B cell (primary cell): Measurements from ENCODE around the gene TTLL11. TPM values are rescaled to one million over a fixed set of nuclear protein-coding genes. Genes with fewer than 3 reads are reported as not detected.
A peak's percentile ranks its signal among the peaks of the same experiment; 100 is the strongest.

ENCODE experiments used
- ATAC-seq: fragments of 200-7000 bp; cut with Tn5 transposase; one replicate; pipeline ENCODE4 v1.10.0; 2021; ENCODE audit warnings: low read depth, mild to moderate bottlenecking, moderate number of reproducible peaks, moderate library complexity
- CTCF ChIA-PET: fragments of 350-600 bp; sonication (Branson Sonifier 250); formaldehyde crosslinking; loops from one replicate; lab custom pipeline; 2021; ENCODE audit warnings: antibody characterized with exemption, inconsistent platforms; lab: Charles Lee
- POLR2A ChIA-PET: fragments of 350-600 bp; sonication (Branson Sonifier 250); formaldehyde crosslinking; loops from one replicate; lab custom pipeline; 2021; ENCODE audit warnings: antibody characterized with exemption; lab: Charles Lee
- DNase-seq: peaks from one replicate; pipeline ENCODE4 v3.0.0; 2013
- H2AFZ ChIP-seq: 2 replicates; pipeline ENCODE4 v1.6.1; 2012; ENCODE audit warnings: mild to moderate bottlenecking, low read depth, low read length; ENCODE audit not compliant: insufficient read depth, poor library complexity, severe bottlenecking
- H3K27ac ChIP-seq, 2 donors: 1 replicate in 1 of 2; 2 replicates in 1 of 2; pipeline ENCODE4 v1.5.1; 2012 to 2013; ENCODE audit warnings: low read length in 2 of 2, mild to moderate bottlenecking in 2 of 2, moderate library complexity in 1 of 2
- H3K27me3 ChIP-seq, 4 experiments: fragments of 200-600 bp in 1 of 4; sonication (generic) in 1 of 4; replicated peaks in 1 of 4; 1 replicate in 2 of 4; 2 replicates in 2 of 4; pipeline versions ENCODE4 v1.6.1 to v1.7.0; 2013 to 2016; ENCODE audit warnings: low read length in 3 of 4, mild to moderate bottlenecking in 2 of 4, mixed read lengths in 1 of 4, moderate library complexity in 1 of 4; ENCODE audit not compliant: insufficient read depth in 4 of 4, control insufficient read depth in 3 of 4; ENCODE audit errors: control extremely low read depth in 1 of 4
- H3K36me3 ChIP-seq, 2 experiments: replicated peaks in 1 of 2; 1 replicate in 1 of 2; 2 replicates in 1 of 2; pipeline versions ENCODE4 v1.6.1 to v1.7.1; 2013; ENCODE audit warnings: low read length in 1 of 2; ENCODE audit not compliant: insufficient read depth in 2 of 2, control insufficient read depth in 1 of 2; ENCODE audit errors: control extremely low read depth in 1 of 2, extremely low read depth in 1 of 2
- H3K4me1 ChIP-seq, 2 donors: fragments of 200-600 bp in 1 of 2; sonication (generic) in 1 of 2; 1 replicate in 1 of 2; 2 replicates in 1 of 2; pipeline versions ENCODE4 v1.5.1 to v1.6.1; 2013 to 2017; ENCODE audit warnings: low read length in 2 of 2; ENCODE audit not compliant: control insufficient read depth in 2 of 2, insufficient read depth in 2 of 2
- H3K4me2 ChIP-seq: replicated peaks from 2 replicates; pipeline ENCODE3; 2012; ENCODE audit warnings: mild to moderate bottlenecking, low read depth, low read length; ENCODE audit not compliant: poor library complexity, severe bottlenecking
- H3K4me3 ChIP-seq, 5 experiments: fragments of 200-600 bp in 1 of 5; sonication (generic) in 1 of 5; 1 replicate in 3 of 5; 2 replicates in 2 of 5; pipeline versions ENCODE4 v1.5.1 to v1.7.0; 2011 to 2016; ENCODE audit warnings: low read length in 4 of 5, mild to moderate bottlenecking in 4 of 5, low read depth in 2 of 5, control low read depth in 1 of 5, moderate library complexity in 1 of 5; ENCODE audit not compliant: insufficient read depth in 1 of 5; ENCODE audit errors: control extremely low read depth in 1 of 5, extremely low read depth in 1 of 5
- H3K79me2 ChIP-seq: fragments of 200-600 bp; sonication (generic); one replicate; pipeline ENCODE4 v1.6.0; 2016; ENCODE audit warnings: low read length; ENCODE audit not compliant: control insufficient read depth, insufficient read depth
- H3K9ac ChIP-seq: fragments of 200-600 bp; sonication (generic); 2 replicates; pipeline ENCODE4 v1.6.1; 2017; ENCODE audit warnings: mild to moderate bottlenecking, low read length, moderate library complexity
- H3K9me3 ChIP-seq, 3 donors: one replicate each; pipeline versions ENCODE4 v1.6.1 to v1.7.1; 2013; ENCODE audit warnings: low read length in 2 of 3; ENCODE audit not compliant: control insufficient read depth in 2 of 3, insufficient read depth in 1 of 3; ENCODE audit errors: control extremely low read depth in 1 of 3
- H4K20me1 ChIP-seq: 2 replicates; pipeline ENCODE4 v1.6.0; 2012; ENCODE audit warnings: mild to moderate bottlenecking, low read length; ENCODE audit not compliant: insufficient read depth, control insufficient read depth, poor library complexity, severe bottlenecking
- H3K27ac Mint-ChIP-seq: one replicate; pipeline ENCODE4 v1.8.0; 2021; ENCODE audit warnings: mixed read lengths
- H3K27me3 Mint-ChIP-seq: one replicate; pipeline ENCODE4 v1.8.0; 2021; ENCODE audit warnings: mixed read lengths
- H3K4me1 Mint-ChIP-seq: one replicate; pipeline ENCODE4 v1.8.0; 2021; ENCODE audit warnings: mixed read lengths
- H3K4me3 Mint-ChIP-seq: one replicate; pipeline ENCODE4 v1.8.0; 2021; ENCODE audit warnings: mixed read lengths
- H3K9me3 Mint-ChIP-seq: one replicate; pipeline ENCODE4 v1.8.0; 2022; ENCODE audit warnings: mixed read lengths; ENCODE audit not compliant: insufficient read depth
- CTCF ChIP-seq: fragments of 200-600 bp; IDR thresholded peaks from one replicate; pipeline ENCODE4 v1.8.0; 2022; ENCODE audit warnings: antibody characterized with exemption, mild to moderate bottlenecking
- EZH2 ChIP-seq: IDR thresholded peaks from 2 replicates; pipeline ENCODE4 v1.6.1; 2012; ENCODE audit warnings: borderline replicate concordance, low read depth, mild to moderate bottlenecking, moderate library complexity, low read length; ENCODE audit not compliant: insufficient read depth, poor library complexity, severe bottlenecking
- WGBS: methylation state at CpG from one replicate; pipeline ENCODE4 v1.1.5; 2013; ENCODE audit warnings: missing lambda C conversion rate; ENCODE audit not compliant: insufficient coverage; 5-methylcytosine and 5-hydroxymethylcytosine counted together
- intact Hi-C: fragments of 100-400 bp; cut with micrococcal nuclease; formaldehyde crosslinking; loops from one replicate; pipeline ENCODE4 v1.10.0; 2022
- polyA plus RNA-seq: library from polyadenylated mRNA; depleted of rRNA; stranded (reverse); fragments of >200 nt; gene quantifications from 2 replicates; pipeline ENCODE4 v1.2.3, GENCODE V29; 2012
- total RNA-seq, 2 donors: library from RNA; stranded (reverse); fragments of 120-200 nt in 1 of 2; gene quantifications; 1 replicate in 1 of 2; 2 replicates in 1 of 2; pipeline versions ENCODE4 v1.2.3 to v1.2.4, GENCODE V29; 2013 to 2022

Gene TTLL11
- total and polyA plus RNA-seq, 2 donors (not counting 1 experiment from before 2014, with no cell fraction given): 3.6 to 3.8 TPM

GRCh38 chr9:122099271-122099869, 6.3 kb upstream of the TTLL11 start:
- H2AFZ ChIP-seq: peak overlapping the region; percentile 29
- Mint-ChIP-seq H3K27ac (no peak overlapping the region), H3K4me1 (peaks cover 12% of the 10 kb centered on the region), H3K4me3 (peak overlapping the region; percentile 30), H3K9me3 (peaks cover 6% of the 10 kb centered on the region), H3K27me3 (peaks cover 12% of the 10 kb centered on the region)
- CTCF ChIA-PET: interaction anchor here (0.5 to 5.7 kb wide), 44 partner anchors 10 to 892 kb away, joined by 3 to 159 read pairs (median 5); partner anchors contain the start of genes MORN5, NDUFA8 and PDCL
- intact Hi-C loops: loop anchor here (1.0 kb wide), 3 partner anchors 24 to 354 kb away; no protein-coding TSS in a partner anchor
- no peak overlapping the region for H3K9ac ChIP-seq
- H3K4me2 ChIP-seq: peak overlapping the region; percentile 48
- no peaks in the 10 kb centered on the region for H4K20me1 ChIP-seq
- DNase-seq: peak; percentile 85
- POLR2A ChIA-PET: no interaction called here
- no peaks in the 10 kb centered on the region for H3K79me2 ChIP-seq
- no peak overlapping the region for H3K4me3 ChIP-seq
- no peak overlapping the region for H3K27ac ChIP-seq
- H3K36me3 ChIP-seq: no peaks in the 10 kb centered on the region
- peaks cover 5 to 6% (median 5%) of the 10 kb centered on the region in 3 donors for H3K9me3 ChIP-seq
- ATAC-seq: peak; percentile 87
- peak; percentile 88 for TF ChIP-seq CTCF
- TF ChIP-seq EZH2: no peak
- H3K27me3 ChIP-seq: peaks cover 0 to 7% (median 3%) of the 10 kb centered on the region in 4 experiments
- peaks cover 10 to 11% of the 10 kb centered on the region in 2 donors for H3K4me1 ChIP-seq
- 41% methylated on average over 12 of the region's 16 CpGs for WGBS

DNA sequence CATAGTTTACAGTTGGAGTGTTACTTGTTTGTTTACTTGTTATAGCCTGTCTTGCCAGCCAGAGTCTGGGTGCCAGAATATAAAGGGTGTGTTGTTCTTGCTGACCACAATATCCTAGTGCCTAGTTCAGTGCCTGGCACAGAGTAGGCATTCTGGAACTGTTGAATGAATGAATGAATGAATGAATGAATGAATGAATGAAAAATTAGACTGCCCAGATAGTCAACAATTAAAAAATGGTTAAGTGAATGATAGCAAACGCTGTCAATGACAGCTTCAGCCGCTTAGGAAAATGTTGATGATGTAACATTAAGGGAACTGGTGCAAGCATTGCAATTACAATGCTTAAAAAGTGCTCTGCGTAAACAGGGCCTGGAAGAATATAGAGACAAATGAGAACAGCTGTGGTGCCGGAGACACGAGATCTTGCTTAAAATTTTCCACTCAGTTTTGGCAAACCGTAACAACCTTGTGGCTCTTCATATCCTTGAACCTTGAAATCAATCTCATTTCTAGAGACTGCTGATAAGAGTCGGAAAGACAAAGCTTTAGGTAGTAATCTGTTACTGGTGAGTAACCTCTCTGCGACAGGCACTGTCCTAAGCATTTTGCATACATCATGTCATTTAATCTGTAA, 4.7 kb upstream of the TTLL11 start:
- ChIA-PET POLR2A (no interaction called here), CTCF (interaction anchor here (1.0 to 5.7 kb wide), 17 partner anchors 9 to 722 kb away, joined by 3 to 159 read pairs (median 7); partner anchors contain the start of genes MRRF and RBM18)
- no peak overlapping the region for H2AFZ ChIP-seq
- TF ChIP-seq EZH2 (no peak), CTCF (no peak)
- intact Hi-C loops: no loop called here
- WGBS: 84% methylated on average over 7 of the region's 8 CpGs
- H3K9me3 Mint-ChIP-seq: no peaks in the 10 kb centered on the region
- no peaks in the 10 kb centered on the region for H3K9me3 ChIP-seq
- H3K79me2 ChIP-seq: peaks cover under 1% of the 10 kb centered on the region
- ATAC-seq (no peak), DNase-seq (no peak)
- H3K4me1 ChIP-seq: peaks cover 14 to 19% of the 10 kb centered on the region in 2 donors
- no peak overlapping the region for H3K27ac Mint-ChIP-seq
- H3K27me3 ChIP-seq: peaks cover 0 to 7% (median 3%) of the 10 kb centered on the region in 4 experiments
- H3K27ac ChIP-seq: no peak overlapping the region
- H3K4me1 Mint-ChIP-seq: peaks cover 20% of the 10 kb centered on the region
- peaks cover 12% of the 10 kb centered on the region for H3K27me3 Mint-ChIP-seq
- H3K9ac ChIP-seq: no peak overlapping the region
- no peak overlapping the region for H3K4me2 ChIP-seq
- H3K36me3 ChIP-seq: no peaks in the 10 kb centered on the region
- H4K20me1 ChIP-seq: no peaks in the 10 kb centered on the region
- no peak overlapping the region for H3K4me3 ChIP-seq
- no peak overlapping the region for H3K4me3 Mint-ChIP-seq
